HEK293T (cell line): Measurements from ENCODE around the gene PAX8.

Source experiments
- CTCF ChIA-PET: fragments of 350-600 bp; formaldehyde crosslinking; extraction: SDS; loops from one replicate; lab custom pipeline; 2021; ENCODE audit warnings: antibody characterized with exemption, inconsistent platforms; lab: Yijun Ruan, JAX
- POLR2A ChIA-PET: fragments of 350-600 bp; formaldehyde crosslinking; extraction: SDS; loops from one replicate; lab custom pipeline; 2020; ENCODE audit warnings: antibody characterized with exemption, inconsistent platforms; lab: Yijun Ruan, JAX
- DNase-seq: peaks from one replicate; pipeline ENCODE4 v3.0.0; 2012; ENCODE audit warnings: mixed read lengths; ENCODE audit errors: extremely low spot score
- ARNT ChIP-seq: fragments of 450-650 bp; IDR thresholded peaks from 2 replicates; pipeline ENCODE4 v1.6.1; 2017; ENCODE audit warnings: mild to moderate bottlenecking
- BHLHE40 ChIP-seq: fragments of 450-650 bp; IDR thresholded peaks from 2 replicates; pipeline ENCODE4 v1.6.1; 2016; ENCODE audit warnings: mild to moderate bottlenecking, moderate library complexity, borderline replicate concordance
- CTBP1 ChIP-seq: fragments of 450-650 bp; IDR thresholded peaks from 2 replicates; pipeline ENCODE4 v1.6.1; 2016; ENCODE audit warnings: borderline replicate concordance
- ELF4 ChIP-seq: fragments of 450-650 bp; IDR thresholded peaks from 2 replicates; pipeline ENCODE4 v1.6.1; 2017; ENCODE audit warnings: antibody characterized with exemption
- FOXA1 ChIP-seq: fragments of 450-650 bp; IDR thresholded peaks from 2 replicates; pipeline ENCODE4 v1.6.1; 2016; ENCODE audit warnings: mild to moderate bottlenecking
- FOXK2 ChIP-seq: fragments of 450-650 bp; IDR thresholded peaks from 2 replicates; pipeline ENCODE4 v1.6.1; 2016; ENCODE audit warnings: mild to moderate bottlenecking
- FOXM1 ChIP-seq: fragments of 450-650 bp; IDR thresholded peaks from 2 replicates; pipeline ENCODE4 v1.6.1; 2017; ENCODE audit warnings: mild to moderate bottlenecking, borderline replicate concordance
- HDGF ChIP-seq: fragments of 450-650 bp; IDR thresholded peaks from 2 replicates; pipeline ENCODE4 v1.6.1; 2017; ENCODE audit warnings: antibody characterized with exemption, borderline replicate concordance
- L3MBTL2 ChIP-seq: fragments of 450-650 bp; conservative IDR thresholded peaks from 2 replicates; pipeline ENCODE4 v1.6.1; 2016; ENCODE audit warnings: mild to moderate bottlenecking
- LEF1 ChIP-seq: fragments of 450-650 bp; IDR thresholded peaks from 2 replicates; pipeline ENCODE4 v1.6.1; 2017; ENCODE audit warnings: mild to moderate bottlenecking, borderline replicate concordance
- NFRKB ChIP-seq: fragments of 450-650 bp; IDR thresholded peaks from 2 replicates; pipeline ENCODE4 v1.6.1; 2016; ENCODE audit warnings: mild to moderate bottlenecking, moderate library complexity
- PKNOX1 ChIP-seq: fragments of 450-650 bp; IDR thresholded peaks from 2 replicates; pipeline ENCODE4 v1.6.1; 2016
- SP1 ChIP-seq: fragments of 450-650 bp; IDR thresholded peaks from 2 replicates; pipeline ENCODE4 v1.6.1; 2017
- SUZ12 ChIP-seq: fragments of 450-650 bp; IDR thresholded peaks from 2 replicates; pipeline ENCODE4 v1.6.1; 2016; ENCODE audit warnings: mild to moderate bottlenecking
- TARDBP ChIP-seq: fragments of 450-650 bp; IDR thresholded peaks from 2 replicates; pipeline ENCODE4 v1.6.1; 2016
- ZNF384 ChIP-seq: fragments of 450-650 bp; IDR thresholded peaks from 2 replicates; pipeline ENCODE4 v1.6.1; 2016

PAX8 gene

DNA sequence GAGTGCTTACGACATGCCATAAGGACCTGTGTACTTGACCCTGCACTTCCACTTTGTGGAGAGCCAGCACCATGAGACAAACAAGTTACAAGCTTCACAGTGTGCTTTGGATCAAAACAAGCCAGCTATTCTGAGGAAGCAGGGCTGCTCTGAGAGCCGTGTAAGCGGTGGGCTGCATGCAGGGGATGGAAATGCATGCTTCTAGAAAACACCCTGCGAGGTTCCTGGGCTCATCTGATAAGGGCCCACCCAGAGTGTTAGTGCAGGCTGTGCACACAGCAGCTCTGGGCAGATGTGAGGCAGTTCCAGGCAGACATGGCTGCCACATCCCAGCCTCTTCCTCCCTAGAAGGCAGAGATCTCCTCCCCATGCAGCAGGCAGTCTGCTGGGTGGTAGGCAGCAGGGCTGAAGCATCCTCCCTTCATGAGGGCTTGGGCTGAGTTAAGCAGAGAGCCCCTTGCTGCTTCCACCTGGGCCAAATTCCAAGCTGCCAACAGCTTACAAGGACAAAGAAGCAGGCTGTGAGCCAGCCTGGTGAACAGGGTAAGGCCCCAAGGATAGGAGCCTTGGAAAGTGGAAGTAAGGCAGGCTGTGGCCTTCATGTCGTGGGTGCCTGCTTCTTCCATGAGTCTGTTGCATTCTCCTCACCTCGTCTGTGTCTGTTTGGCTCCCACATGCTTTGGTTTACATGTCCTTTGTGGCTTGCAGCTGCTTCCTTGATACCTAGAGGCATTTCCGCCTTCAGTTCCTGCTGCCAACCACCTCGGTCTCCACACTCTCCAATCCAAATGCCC is 97.3 kb downstream of the PAX8 start:
- DNase-seq = no peak
- TF ChIP-seq HDGF = no peak
- TF ChIP-seq ARNT = no peak
- TF ChIP-seq ZNF384 = no peak
- no peak for TF ChIP-seq NFRKB
- TF ChIP-seq FOXM1 = no peak
- TF ChIP-seq ELF4 = no peak
- TF ChIP-seq SUZ12 = no peak
- no peak for TF ChIP-seq CTBP1
- POLR2A ChIA-PET = interaction anchor here (1.1 kb wide), 1 partner anchor 17 kb away, joined by 3 read pairs; no protein-coding TSS in a partner anchor
- CTCF ChIA-PET = interaction anchor here (1.3 kb wide), 1 partner anchor 17 kb away, joined by 6 read pairs; no protein-coding TSS in a partner anchor

- no peak for DNase-seq
- ChIA-PET CTCF (interaction anchor here (1.3 kb wide), 1 partner anchor 18 kb away, joined by 6 read pairs; no protein-coding TSS in a partner anchor), POLR2A (interaction anchor here (1.1 kb wide), 1 partner anchor 18 kb away, joined by 3 read pairs; no protein-coding TSS in a partner anchor)
- TF ChIP-seq LEF1 = no peak
Observed at GRCh38 chr2:113180131-113180946, 98.4 kb downstream of the PAX8 start.

DNA sequence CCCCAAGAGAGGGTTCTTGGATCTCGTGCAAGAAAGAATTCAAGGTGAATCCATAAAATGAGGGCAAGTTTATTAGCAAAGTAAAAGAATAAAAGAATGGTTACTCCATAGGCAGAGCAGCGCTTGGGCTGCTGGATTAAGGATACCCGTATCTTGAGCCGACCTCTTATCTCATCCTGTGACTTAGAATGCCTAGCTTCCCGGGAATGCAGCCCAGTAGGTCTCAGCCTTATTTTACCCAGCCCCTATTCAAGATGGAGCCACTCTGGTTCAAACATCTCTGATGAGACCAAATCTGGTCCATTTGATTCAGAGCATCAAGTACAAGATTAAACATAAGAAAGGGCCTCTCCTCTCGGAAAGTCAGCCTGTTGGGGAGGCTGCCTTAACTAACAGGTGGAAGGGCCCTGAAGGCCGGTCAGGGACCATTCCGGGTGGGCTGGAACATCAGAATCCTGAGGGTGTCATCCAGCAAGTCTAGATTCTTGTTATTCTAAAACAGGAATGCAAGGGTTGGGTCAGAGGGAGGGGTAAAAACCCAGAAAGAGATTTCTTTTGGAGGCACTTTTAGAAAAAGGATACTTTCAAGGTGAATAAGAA is 99.2 kb downstream of the PAX8 start:
- no peak for TF ChIP-seq TARDBP
- TF ChIP-seq ELF4 = no peak
- no peak for TF ChIP-seq PKNOX1
- no peak for TF ChIP-seq FOXM1
- TF ChIP-seq FOXK2 = no peak
- no peak for TF ChIP-seq NFRKB
- no peak for TF ChIP-seq BHLHE40
- no peak for TF ChIP-seq L3MBTL2
- no peak for TF ChIP-seq ZNF384
- no peak for TF ChIP-seq ARNT
- TF ChIP-seq FOXA1 = no peak
- no peak for TF ChIP-seq HDGF
- TF ChIP-seq LEF1 = no peak
- TF ChIP-seq SP1 = no peak
- TF ChIP-seq SUZ12 = no peak
- ChIA-PET CTCF (no interaction called here), POLR2A (no interaction called here)
- no peak for DNase-seq

DNA sequence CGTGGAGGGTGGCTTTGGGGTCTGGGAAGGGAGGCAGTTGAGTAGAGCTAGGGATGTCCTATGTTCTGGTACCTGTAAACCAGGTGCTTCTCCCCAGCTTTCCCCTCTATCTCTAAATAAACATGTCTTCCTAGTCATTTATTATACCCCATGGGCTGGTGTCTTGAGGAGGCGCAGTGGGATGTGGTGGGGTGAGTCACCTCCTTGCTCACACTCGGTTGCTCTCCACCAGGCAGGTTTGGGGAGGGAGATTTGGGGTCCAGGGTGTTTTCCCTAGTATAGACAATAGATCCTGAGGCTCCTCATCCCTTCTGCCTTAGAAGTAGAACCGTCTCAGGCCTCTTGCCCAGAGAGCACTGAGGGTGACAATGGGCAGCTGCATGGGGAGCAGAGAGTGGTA is 99.8 kb downstream of the PAX8 start:
- DNase-seq = no peak
- POLR2A ChIA-PET = no interaction called here
- CTCF ChIA-PET = no interaction called here
- no peak for TF ChIP-seq TARDBP
- no peak for TF ChIP-seq FOXK2
- no peak for TF ChIP-seq LEF1
- no peak for TF ChIP-seq FOXM1
- no peak for TF ChIP-seq L3MBTL2

DNA sequence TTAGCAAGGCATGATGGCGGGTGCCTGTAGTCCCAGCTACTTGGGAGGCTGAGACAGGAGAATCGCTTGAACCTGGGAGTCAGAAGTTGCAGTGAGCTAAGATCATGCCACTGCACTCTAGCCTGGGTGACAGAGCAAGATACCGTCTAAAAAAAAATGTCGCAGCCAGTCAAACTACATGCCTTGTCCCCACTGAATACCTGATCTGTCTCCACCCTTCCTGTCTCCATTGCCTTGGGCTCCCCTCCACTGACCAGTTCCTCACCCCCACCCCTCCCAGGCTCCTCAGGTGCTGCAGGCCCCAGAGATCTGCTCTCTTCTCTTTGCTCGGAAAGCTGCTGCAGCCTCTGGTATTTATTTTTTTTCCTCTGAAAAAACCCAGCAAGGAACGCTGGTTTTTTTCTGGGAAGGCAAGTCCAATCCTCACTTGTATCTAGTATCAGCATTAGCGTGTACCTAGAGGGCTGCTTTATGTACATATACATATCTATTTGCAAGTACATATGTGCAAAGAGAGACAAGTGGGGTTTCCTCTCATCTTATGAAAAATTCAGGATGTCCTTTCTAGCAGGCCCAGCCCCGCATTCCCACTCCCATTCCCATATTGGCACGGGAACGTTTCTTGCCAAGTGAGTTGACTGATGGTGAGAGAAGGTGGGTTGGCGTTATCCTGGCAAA is 100.5 kb downstream of the PAX8 start:
- no peak for TF ChIP-seq PKNOX1
- no peak for TF ChIP-seq CTBP1
- TF ChIP-seq SP1 = no peak
- TF ChIP-seq LEF1 = no peak
- TF ChIP-seq TARDBP = no peak
- no peak for TF ChIP-seq ZNF384
- TF ChIP-seq FOXM1 = no peak
- TF ChIP-seq SUZ12 = no peak
- no peak for TF ChIP-seq FOXK2
- no peak for TF ChIP-seq FOXA1
- TF ChIP-seq NFRKB = no peak
- TF ChIP-seq ELF4 = no peak
- no peak for TF ChIP-seq BHLHE40
- no peak for TF ChIP-seq HDGF
- TF ChIP-seq L3MBTL2 = no peak
- TF ChIP-seq ARNT = no peak
- ChIA-PET CTCF (no interaction called here), POLR2A (no interaction called here)
- DNase-seq = no peak

GRCh38 chr2:113176696-113177355 is 101.9 kb downstream of the PAX8 start:
- ChIA-PET CTCF (no interaction called here), POLR2A (no interaction called here)
- TF ChIP-seq SUZ12 (no peak), ZNF384 (no peak), FOXA1 (no peak), ARNT (no peak), L3MBTL2 (no peak), SP1 (no peak), NFRKB (no peak), FOXK2 (no peak), HDGF (no peak), ELF4 (no peak), LEF1 (no peak), FOXM1 (no peak)
- DNase-seq = no peak
